WERI-Rb-1 (cell line): ENCODE data around the gene MUC5AC.

Source experiments
- DNase-seq: peaks from one replicate; pipeline ENCODE4 v3.0.0-alpha.2; 2020
- H3K27ac ChIP-seq: fragments of 250-450 bp; sonication (Bioruptor Pico); 2 replicates; pipeline ENCODE4 v1.5.1; 2020; ENCODE audit warnings: mild to moderate bottlenecking, moderate library complexity
- H3K27me3 ChIP-seq: fragments of 250-450 bp; sonication (Bioruptor Pico); 2 replicates; pipeline ENCODE4 v1.5.1; 2021; ENCODE audit warnings: mild to moderate bottlenecking, low read depth, moderate library complexity; ENCODE audit not compliant: insufficient read depth, severe bottlenecking
- H3K36me3 ChIP-seq: fragments of 250-450 bp; sonication (Bioruptor Pico); 2 replicates; pipeline ENCODE4 v1.5.1; 2020; ENCODE audit warnings: mild to moderate bottlenecking, moderate library complexity
- H3K4me3 ChIP-seq: 2 replicates; pipeline ENCODE4 v1.5.1; 2011; ENCODE audit warnings: low read depth, mild to moderate bottlenecking, control low read depth, low read length
- H3K9me3 ChIP-seq: fragments of 250-450 bp; sonication (Bioruptor Pico); 2 replicates; pipeline ENCODE4 v1.5.1; 2021; ENCODE audit warnings: mild to moderate bottlenecking, moderate library complexity; ENCODE audit not compliant: severe bottlenecking
- TF ChIP-seq, protein P1 (sequence below): IDR thresholded peaks from 2 replicates; pipeline ENCODE4 v1.5.1; 2011; ENCODE audit warnings: low read depth, mild to moderate bottlenecking, control low read depth, inconsistent platforms, low read length

The MUC5AC gene

DNA sequence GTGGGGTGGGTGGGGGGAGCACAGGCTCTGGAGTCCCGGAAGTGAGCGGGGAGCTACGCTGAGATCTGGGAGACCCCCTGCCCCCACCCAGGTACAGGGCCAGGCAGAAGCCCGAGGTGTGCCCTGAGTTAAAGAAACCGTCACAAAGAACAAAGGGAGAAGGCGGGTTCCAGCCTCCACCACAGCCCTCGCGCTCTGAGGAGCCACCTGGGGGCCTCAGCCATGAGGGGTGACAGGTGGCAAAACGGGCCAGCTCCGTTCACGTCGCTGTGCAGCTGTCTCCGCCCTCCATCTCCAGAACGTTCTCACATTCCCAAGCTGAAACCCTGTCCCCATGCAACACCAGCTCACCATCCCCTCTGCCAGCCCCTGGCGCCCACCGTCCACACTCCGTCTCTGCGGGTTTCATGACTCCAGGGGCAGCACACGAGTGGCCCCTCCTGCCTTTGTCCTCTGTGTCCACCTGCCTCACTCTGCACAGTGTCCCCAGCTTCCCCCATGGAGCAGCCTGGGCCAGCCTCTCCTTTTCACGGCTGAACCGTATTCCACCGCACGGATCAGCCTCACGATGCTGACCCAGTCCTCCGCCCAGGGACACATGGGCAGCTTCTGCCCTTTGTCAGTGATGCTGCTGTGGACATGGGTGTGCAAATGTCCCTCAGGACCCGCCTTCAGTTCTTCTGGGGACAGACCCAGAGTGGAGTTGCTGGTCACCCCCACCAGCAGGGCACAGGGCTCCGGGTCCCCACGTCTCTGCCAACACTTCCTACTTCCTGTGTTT lies 63.4 kb downstream of the MUC5AC start:
- H3K36me3 ChIP-seq: no peaks in the 10 kb centered on the region
- no peaks in the 10 kb centered on the region for H3K9me3 ChIP-seq
- H3K4me3 ChIP-seq: no peak overlapping the region
- no peak for DNase-seq
- H3K27ac ChIP-seq: no peak overlapping the region
- H3K27me3 ChIP-seq: no peaks in the 10 kb centered on the region
- TF ChIP-seq, protein P1, sequence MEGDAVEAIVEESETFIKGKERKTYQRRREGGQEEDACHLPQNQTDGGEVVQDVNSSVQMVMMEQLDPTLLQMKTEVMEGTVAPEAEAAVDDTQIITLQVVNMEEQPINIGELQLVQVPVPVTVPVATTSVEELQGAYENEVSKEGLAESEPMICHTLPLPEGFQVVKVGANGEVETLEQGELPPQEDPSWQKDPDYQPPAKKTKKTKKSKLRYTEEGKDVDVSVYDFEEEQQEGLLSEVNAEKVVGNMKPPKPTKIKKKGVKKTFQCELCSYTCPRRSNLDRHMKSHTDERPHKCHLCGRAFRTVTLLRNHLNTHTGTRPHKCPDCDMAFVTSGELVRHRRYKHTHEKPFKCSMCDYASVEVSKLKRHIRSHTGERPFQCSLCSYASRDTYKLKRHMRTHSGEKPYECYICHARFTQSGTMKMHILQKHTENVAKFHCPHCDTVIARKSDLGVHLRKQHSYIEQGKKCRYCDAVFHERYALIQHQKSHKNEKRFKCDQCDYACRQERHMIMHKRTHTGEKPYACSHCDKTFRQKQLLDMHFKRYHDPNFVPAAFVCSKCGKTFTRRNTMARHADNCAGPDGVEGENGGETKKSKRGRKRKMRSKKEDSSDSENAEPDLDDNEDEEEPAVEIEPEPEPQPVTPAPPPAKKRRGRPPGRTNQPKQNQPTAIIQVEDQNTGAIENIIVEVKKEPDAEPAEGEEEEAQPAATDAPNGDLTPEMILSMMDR: no peak

DNA sequence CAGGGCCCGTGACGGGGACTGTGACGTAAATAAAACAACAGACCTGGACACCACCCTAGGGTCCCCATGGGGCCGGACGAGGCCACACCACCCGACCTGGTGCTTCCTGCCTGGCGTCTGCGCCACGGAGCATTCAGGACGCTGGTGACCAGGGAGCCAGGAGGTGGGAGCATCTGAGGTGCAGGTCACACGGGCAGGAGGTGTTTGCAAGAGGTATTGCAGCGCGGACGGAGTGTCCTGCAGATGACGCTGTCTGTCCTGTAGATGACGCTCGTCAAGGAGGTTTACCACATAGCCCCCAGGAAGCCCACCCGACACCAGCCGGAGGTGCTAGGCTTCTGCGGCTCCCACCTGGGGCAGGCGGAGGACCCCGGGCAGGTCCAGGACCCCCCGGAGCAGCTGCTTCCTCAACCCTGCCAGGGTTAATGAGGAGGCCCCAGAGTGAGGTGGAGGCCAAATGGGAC lies 64.1 kb downstream of the MUC5AC start:
- DNase-seq: no peak
- TF ChIP-seq, protein P1: no peak
- no peak overlapping the region for H3K27ac ChIP-seq
- no peaks in the 10 kb centered on the region for H3K27me3 ChIP-seq
- no peak overlapping the region for H3K4me3 ChIP-seq
- H3K9me3 ChIP-seq: no peaks in the 10 kb centered on the region
- H3K36me3 ChIP-seq: no peaks in the 10 kb centered on the region

DNA sequence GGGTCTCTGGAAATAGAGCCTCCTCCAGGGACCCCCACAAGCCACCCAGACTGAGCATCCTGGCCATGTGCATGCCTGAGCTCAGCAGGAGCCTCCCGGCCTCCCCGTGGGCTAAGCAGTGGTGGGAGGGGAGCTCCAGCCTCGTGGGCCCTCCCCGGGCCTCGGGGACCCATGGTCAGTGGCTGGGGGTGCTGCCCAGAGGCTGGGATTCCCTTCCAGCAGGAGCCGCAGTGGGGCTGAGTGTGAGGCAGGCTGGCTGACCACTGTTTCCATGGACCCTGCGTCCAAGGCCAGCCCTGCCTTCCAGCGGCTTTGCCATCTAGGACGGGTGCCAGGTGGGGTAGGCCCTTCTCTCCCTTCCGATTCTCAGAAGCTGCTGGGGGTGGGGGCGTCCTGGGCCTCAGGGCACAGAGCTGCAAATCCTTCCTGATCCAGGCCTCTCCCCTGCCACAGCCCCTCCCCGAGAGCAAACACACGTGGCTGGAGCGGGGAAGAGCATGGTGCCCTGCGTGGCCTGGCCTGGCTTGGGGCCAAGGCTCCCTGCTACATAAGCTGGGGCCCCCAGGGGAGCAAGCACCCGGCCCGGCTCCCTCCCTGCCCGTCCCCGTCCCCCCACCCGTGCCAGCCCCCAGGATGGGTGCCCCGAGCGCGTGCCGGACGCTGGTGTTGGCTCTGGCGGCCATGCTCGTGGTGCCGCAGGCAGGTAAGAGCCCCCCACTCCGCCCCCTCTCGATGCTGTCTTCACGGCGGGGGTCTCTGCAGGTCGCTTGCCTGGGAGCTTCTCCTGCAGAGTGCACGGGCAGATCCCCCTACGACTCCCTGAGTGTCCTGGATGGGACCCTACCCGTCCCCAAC lies 65.0 kb downstream of the MUC5AC start, which contains the start of gene MUC5B:
TSS of gene MUC5B (plus strand) at position 576 of the 855 bp plus-strand sequence. CDS start at position 634, 58 bp downstream.
- H3K27me3 ChIP-seq: no peaks in the 10 kb centered on the region
- H3K4me3 ChIP-seq: no peak within 1 kb of the TSS
- no peaks in the 10 kb centered on the region for H3K36me3 ChIP-seq
- H3K27ac ChIP-seq: peak within 1 kb of the TSS; percentile 31
- TF ChIP-seq, protein P1: no peak
- DNase-seq: peak; percentile 59
- no peaks in the 10 kb centered on the region for H3K9me3 ChIP-seq

DNA sequence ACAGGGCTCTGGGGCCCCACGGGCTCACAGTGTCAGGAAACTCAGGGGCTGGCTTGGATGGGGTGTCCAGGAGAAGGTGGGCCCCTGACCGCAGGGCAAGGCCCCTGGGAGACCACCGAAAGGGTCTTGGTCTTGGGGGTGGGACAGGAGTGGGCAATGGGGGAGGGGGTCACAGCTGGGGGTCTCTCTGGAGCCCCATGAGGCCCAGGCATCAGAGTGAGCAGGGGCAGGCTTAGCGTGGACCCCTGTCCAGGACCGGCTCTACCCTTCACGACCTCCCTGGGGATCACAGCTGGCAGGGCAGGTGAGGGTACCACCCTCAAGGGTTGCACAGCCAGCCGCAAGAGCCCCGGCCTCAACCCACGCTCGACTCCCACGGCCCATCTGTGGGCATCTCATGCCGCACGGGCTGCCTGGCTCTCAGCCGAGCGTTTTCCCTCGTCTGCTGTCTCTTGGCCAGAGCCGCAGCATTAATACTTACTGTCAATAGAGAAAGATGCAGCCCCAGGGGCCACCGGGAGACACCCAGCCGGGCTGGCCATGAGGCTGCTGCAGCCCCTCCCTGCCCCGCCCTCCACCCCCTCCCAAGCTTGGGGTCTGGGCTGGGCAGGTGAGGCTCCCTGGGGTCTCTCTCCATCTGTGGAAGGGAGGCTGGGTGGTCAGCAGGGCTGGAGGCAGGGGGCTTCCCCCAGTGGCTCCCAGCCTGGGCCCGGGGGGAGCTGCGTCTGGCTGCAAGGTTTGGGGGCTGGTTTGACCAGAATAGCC lies 65.8 kb downstream of the MUC5AC start:
- H3K9me3 ChIP-seq: no peaks in the 10 kb centered on the region
- no peaks in the 10 kb centered on the region for H3K36me3 ChIP-seq
- no peaks in the 10 kb centered on the region for H3K27me3 ChIP-seq
- H3K27ac ChIP-seq: no peak overlapping the region
- no peak overlapping the region for H3K4me3 ChIP-seq
- peak; percentile 6 for DNase-seq
- TF ChIP-seq, protein P1: no peak

DNA sequence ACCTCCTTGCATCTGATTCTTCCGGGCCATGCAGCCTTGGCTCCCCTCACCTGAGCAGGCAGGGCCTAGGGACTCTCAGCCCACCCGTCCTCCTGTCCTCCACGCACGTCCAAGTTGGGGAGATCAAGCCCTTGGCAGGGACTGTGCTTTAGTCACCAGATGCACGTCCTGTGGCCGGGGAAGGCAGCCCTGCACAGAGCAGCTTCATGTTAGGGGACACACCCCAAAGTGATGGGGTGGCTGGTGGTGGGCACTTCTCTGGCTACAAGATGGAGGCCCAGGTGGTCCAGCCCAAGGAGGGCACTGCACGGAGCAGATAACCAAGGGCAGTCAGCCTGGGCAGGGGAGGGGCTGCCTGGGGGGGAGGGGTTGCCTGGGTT lies 66.3 kb downstream of the MUC5AC start:
- no peaks in the 10 kb centered on the region for H3K27me3 ChIP-seq

More for the DNA sequence above, 66.3 kb downstream of the MUC5AC start:
- TF ChIP-seq, protein P1: no peak
- H3K27ac ChIP-seq: no peak overlapping the region
- no peaks in the 10 kb centered on the region for H3K9me3 ChIP-seq
- H3K4me3 ChIP-seq: no peak overlapping the region
- H3K36me3 ChIP-seq: no peaks in the 10 kb centered on the region
- DNase-seq: no peak
